ENCODE data around the gene NASP.

Gene NASP

GRCh38 chr1:45620588-45621500, 37.0 kb downstream of the NASP start:
- no peak for DNase-seq

DNA sequence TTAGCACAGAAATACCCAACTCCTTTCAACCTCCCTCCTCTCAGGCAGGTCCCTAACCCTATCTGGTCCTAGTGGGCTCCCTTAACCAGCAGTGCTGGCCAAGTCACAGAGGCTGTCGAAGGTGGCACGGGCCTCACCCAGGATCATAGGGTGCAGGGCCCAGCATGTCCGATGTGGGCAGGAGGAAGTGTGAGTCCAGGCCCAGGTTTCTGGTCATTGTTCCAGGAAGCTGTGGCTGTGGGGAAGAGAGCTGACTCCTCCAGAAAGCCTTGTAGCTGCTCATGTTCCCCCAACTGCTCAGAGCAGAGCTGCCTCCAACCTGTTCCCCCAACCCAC, 37.6 kb downstream of the NASP start:
- no peak for DNase-seq

DNA sequence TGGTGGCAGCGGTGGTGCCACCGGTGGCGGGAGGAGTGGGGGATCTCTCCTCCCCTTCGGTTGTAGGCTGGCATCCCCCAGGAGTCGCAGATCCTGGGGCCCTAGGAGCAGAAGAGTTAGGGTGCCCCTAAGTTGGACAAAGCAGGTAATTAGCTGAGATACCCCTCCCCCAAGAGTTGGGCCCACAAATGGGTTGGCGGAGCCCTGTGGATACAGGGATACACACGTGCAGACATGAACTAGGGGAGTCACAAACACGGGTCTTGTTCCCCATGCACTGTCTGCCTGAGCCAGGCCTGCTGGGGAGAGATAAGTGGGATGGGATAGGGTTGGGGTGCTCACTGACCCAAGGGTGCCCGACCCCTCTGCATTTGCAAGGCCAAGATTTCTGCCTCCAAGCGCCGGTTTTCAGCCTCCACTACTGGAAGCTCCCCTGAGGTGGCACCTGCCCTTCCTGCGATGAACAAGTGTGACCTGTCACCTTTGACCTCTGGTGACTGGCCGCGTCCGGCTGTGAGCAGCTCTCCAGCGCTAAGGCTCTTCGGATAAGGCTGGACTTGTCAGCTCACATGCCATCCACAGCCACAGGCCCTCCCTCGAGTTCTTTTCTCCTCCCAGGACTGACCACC, 38.2 kb downstream of the NASP start:
- DNase-seq, result no peak

GRCh38 chr1:45622524-45623394, 38.9 kb downstream of the NASP start:
- DNase-seq, result no peak

DNA sequence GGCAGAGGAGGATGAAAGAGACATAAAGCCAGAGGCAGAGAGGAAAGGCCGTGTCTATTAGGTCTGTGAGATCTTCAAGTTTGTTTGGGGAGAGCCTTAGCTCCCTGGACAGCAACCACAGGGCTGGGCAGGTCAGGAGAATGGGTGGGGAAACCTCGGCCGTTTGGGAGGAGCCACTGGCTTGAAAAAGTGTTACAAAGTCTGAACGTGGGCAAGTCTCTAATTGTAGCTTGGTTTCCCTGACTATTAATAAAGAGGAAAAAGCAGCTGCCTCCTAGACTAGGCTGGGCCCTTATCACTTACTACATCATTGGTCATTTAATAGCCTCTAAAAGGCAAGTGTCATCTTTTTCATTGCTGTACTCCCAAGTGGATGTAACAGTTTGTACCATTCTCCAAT, 40.1 kb downstream of the NASP start, which contains the start of gene CCDC17:
Gene CCDC17, minus strand, starts transcription at position 83 of the 400 bp plus-strand sequence. CDS start 145 bp downstream, outside the sequence.
- DNase-seq, result no peak

DNA sequence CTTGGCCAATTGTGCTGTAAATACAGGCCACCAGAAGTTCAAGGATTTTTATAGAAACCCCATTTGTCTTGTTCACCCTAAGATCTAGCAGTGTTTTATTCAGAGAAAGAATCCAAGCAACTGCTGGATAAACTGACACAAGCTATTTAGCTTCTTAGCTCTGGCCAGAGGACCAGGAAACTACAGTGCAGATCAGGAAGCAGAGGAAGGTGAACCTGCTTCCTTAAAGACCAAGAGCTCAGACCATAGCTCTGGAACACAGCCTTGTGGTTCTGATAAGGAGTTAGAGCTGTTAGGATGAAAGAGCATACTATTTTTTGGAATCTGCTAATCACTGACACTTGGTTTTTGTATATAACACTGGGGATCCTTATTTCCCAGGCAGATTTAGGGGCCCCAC, 45.2 kb downstream of the NASP start:
- DNase-seq, result no peak

GRCh38 chr1:45630429-45630828, 46.6 kb downstream of the NASP start:
- DNase-seq, result no peak

GRCh38 chr1:45635211-45635610, 51.4 kb downstream of the NASP start:
- DNase-seq, result no peak

DNA sequence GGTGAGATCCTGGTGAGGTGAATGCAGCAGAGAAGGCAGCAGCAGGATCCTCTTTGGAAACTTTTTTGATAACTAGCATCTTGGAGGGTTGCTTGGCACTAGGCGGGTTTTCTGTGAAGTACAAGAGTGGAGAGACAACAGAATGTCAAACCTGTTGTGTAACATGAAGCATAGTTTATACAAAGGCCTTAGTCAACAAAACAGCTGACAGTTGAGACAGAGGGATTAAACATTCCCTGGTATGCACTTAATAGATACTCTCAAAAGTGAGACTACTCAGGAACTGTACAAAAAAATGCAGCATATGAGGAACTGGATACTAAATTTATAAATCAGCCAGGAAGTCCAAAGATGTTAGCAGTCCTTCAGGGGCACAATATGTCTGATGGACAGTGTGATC, 56.5 kb downstream of the NASP start:
- no peak for DNase-seq

DNA sequence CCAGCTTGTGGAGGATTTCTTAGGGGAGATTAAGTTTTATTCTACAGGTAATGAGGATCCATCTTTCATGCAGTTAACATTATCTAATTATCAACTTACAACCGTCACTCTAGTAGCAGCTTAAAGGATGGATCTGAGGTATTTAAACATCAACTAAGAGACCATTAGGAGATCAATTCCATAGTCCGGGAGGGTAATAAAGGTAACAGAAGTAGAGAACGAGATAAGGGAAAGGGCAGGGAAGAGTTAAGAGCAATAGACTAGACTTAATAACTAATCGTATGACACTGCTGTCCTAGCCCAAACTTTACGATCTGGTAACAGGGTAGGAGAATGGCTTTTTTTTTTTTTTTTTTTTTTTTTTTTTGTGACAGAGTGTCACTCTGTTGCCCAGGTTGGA, 59.5 kb downstream of the NASP start:
- no peak for DNase-seq

DNA sequence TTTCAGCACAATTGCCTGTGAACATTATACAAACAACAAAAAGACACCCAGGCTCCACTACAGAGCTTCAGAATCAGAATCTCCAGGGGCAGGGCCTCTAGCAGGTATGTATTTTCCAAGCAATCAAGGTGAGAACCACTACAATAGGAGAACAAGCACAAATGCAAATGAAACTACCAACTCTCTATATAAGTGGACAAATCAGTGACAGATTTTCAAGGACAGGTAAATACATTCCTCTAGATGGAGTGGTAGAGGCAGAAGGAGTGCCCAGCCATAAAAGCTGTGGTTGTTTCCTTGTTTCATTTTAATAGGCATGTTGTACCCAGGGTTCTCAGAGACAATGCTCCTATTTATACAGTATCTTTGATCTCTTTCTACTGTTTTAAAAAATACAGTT, 60.1 kb downstream of the NASP start:
- DNase-seq, result no peak

DNA sequence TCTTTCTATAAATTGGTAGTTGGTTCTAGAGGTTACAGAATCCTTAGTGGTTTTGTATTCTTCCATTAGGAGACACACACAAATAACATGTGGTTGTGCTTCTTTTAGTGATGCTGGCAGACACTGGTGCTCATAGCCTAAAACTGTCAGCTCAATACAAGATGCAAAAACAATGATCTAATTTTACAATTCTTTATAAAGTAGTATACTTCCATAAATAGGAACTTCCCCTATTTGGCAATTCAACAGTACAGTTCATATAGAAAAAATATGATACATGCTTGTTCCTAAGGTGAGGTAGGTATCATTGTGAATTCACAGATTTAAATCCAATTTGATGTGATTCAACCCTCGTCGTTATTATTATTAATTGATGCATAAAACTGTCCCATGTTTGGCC, 60.8 kb downstream of the NASP start:
- DNase-seq, result no peak

- no peak for DNase-seq
Observed at GRCh38 chr1:45647248-45648021, 63.6 kb downstream of the NASP start.

DNA sequence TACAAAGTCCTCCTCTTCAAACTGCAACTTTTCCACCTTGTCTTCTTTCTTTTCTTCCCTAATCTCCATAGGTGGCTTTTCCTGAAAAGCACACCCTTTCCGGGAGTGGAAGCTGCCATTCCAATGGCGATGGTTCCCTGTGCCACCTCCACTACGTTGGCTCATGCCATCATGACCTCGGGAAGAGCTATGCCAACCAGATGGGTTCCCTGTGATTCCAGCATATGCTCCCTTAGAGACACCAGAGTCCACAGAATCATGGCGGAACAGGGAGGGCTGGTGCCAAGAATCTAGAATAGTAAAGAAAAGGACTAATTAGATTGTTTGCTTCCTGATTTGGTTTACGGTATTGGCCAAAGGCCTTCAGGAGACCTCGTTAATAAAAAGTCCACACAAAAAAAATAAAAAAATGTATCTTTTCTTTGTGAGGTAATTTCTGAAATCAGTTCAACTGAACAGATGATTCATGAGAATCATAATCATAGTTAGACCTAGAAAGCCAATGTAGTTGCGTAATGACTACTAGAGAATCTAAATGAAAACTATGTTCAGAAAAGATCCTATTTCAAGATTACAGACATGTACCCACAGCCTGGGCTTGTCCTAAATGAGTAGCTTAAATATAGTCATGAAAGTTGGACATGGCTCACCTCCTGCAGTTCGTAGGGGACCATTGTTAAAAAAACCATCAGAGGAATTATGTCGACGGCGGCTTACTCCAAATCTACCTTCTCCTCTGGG, 70.9 kb downstream of the NASP start:
- DNase-seq, result no peak

DNA sequence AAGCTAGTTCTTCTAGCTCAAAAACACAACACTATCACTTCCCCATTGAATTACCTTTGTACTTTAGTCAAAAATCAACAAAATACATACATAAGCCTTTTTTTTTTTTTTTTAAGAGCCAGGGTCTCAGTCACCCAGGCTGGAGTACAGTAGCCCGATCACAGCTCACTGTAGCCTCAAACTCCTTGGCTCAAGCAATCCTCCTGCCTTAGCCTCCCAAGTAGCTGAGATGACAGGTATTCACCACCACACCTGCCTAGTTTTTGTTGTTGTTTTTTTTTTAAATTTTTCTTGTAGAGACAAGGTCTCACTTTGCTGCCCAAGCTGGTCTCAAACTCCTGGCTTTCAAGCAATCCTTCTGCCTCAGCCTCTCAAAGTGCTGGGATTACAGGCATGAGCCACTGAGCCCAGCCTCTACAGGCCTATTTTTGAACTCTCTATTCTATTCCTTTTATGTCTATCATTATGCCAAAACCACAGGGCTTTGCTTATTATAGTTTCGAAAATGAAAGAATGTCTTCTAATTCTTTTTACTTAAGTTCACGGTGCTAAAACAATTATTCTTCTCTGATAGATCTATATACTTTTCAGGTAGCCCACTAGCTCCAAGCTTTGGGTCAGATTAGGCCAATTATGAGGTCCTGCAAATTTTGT, 72.9 kb downstream of the NASP start:
- DNase-seq, result no peak

DNA sequence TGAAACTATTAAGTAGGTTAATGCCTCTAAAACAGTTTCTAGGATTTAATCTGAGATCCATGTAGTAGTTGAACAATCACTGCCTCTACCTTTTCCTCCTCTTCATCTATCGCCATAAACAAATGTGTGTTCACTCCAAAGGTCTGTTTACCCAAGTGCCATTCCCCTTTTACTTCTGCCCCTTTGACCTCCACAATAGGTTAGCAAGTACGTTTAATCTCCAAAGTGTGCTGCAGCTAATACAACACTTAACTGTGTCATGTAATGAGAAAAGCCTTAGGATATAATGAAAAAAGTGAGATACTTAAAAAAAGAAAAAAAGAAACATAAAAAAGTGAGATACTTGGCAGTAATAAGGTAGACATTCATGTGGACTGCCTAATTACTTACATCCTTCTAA, 74.3 kb downstream of the NASP start:
- DNase-seq, result no peak

DNA sequence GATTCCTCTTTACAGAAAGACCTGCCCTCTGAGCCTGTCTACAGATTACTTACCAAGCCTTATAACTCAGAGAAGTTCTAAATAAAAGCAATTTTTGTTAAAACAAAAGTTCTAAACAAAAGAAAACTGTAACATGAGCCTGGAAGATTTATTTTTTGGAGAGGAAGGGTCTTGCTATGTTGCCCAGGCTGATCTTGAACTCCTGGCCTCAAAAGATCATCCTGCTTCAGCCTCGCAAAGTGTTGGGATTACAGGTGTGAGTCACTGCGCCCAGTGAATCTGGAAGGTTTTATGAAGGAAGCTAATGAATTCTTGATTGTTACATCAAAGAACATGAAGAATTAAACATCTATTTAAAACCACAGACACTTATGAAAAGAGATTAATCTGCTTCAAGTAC, 75.4 kb downstream of the NASP start:
- DNase-seq, result no peak

- DNase-seq, result no peak
Observed at GRCh38 chr1:45660336-45660735, 76.5 kb downstream of the NASP start.

DNA sequence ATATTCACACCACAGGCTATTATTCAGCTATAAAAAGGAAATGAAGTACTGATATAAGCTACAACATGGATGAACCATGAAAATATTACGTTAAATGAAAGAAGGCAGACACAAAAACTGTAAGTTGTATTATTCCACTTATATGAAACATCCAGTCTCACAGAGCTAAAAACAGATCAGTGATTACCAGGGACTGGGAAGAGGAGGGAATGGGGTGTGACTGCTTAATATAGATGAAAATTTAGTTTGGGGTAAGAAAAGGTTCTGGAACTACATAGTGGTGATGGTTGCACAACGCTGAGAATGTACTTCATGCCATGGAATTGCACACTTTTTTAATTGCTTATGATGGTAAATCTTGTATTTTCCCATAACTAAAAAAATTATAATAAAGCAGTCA, 83.0 kb downstream of the NASP start:
- DNase-seq, result no peak

DNA sequence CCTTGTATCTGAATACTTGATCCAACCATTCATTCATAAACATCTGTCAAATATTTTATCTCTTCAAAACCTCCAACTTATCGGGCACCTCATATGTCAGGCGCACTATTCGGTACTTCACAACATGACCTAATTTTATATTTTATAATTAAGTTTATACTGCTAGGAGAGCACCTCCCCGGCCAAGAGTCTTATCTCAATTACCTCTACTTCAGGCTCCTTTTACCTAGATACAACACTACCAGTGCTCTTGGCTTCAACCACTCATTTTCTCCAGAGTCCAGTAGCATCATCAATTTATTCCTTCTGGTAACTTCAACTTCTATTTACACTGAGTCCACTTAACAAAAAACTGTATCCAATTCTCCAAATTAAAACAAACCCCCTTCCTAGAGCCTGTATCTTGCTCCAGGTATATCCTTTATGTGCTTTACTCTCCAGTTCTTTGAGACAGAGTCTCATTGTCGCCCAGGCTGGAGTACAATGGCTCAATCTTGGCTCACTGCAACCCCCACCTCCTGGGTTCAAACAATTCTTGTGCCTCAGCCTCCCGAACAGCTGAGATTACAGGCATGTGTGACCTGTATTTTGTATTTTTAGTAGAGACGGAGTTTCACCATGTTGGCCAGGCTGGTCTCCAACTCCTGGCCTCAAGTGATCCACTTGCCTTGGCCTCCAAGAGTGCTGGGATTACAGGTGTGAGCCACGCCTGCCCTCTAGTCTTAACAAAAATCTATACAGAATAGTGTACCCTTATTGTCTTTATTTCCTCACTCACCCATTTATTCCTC, 83.7 kb downstream of the NASP start:
- DNase-seq, result no peak
